Spleen (tissue), 13 donors: ENCODE measurements around the gene CCDC66. TPM values are rescaled to one million over a fixed set of nuclear protein-coding genes. Genes with fewer than 3 reads are reported as not detected.

Source experiments
- DNase-seq: peaks from one replicate; pipeline ENCODE4 v3.0.0-alpha.2; 2020
- H3K27ac ChIP-seq, 8 donors: fragments of 200-600 bp; sonication (generic) in 7 of 8; 1 replicate in 4 of 8; 2 replicates in 4 of 8; pipeline versions ENCODE4 v1.5.0 to v1.8.0; 2016 to 2021; ENCODE audit warnings: inconsistent platforms in 4 of 8, mild to moderate bottlenecking in 4 of 8, moderate library complexity in 1 of 8
- H3K27me3 ChIP-seq, 7 donors: fragments of 200-600 bp; sonication (generic) in 6 of 7; replicated peaks in 1 of 7; 1 replicate in 4 of 7; 2 replicates in 3 of 7; pipeline versions ENCODE4 v1.5.0 to v1.8.0; 2016 to 2021; ENCODE audit warnings: inconsistent platforms in 3 of 7, mild to moderate bottlenecking in 1 of 7
- H3K36me3 ChIP-seq, 6 donors: fragments of 200-600 bp; sonication (generic) in 5 of 6; 1 replicate in 4 of 6; 2 replicates in 2 of 6; pipeline versions ENCODE4 v1.5.0 to v1.8.0; 2016 to 2021; ENCODE audit warnings: inconsistent platforms in 2 of 6
- H3K4me1 ChIP-seq, 6 donors: fragments of 200-600 bp; sonication (generic) in 5 of 6; 1 replicate in 3 of 6; 2 replicates in 3 of 6; pipeline versions ENCODE4 v1.5.0 to v1.8.0; 2016 to 2021; ENCODE audit warnings: inconsistent platforms in 3 of 6
- H3K4me3 ChIP-seq, 8 donors: fragments of 200-600 bp; sonication (generic) in 7 of 8; 1 replicate in 4 of 8; 2 replicates in 4 of 8; pipeline versions ENCODE4 v1.5.0 to v1.8.0; 2016 to 2021; ENCODE audit warnings: inconsistent platforms in 4 of 8, mild to moderate bottlenecking in 4 of 8, moderate library complexity in 2 of 8
- H3K9me3 ChIP-seq, 8 donors: fragments of 200-600 bp; sonication (generic) in 7 of 8; 1 replicate in 4 of 8; 2 replicates in 4 of 8; pipeline versions ENCODE4 v1.5.0 to v1.8.0; 2016 to 2021; ENCODE audit warnings: inconsistent platforms in 4 of 8
- POLR2A ChIP-seq, 3 donors: fragments of 450-650 bp; IDR thresholded peaks; one replicate each; pipeline ENCODE4 v1.5.1; 2017; ENCODE audit warnings: antibody characterized with exemption in 3 of 3, mild to moderate bottlenecking in 1 of 3
- POLR2AphosphoS5 ChIP-seq, 3 donors: sonication (generic); formaldehyde crosslinking; IDR thresholded peaks; one replicate each; pipeline ENCODE4 v1.5.1; 2017; ENCODE audit warnings: antibody characterized with exemption in 3 of 3
- WGBS, 5 donors: extraction: QIAGEN DNeasy Blood & Tissue Kit in 3 of 5; methylation state at CpG; one replicate each; pipeline versions ENCODE4 v1.1.5 to v1.1.7; 2013 to 2018; 5-methylcytosine and 5-hydroxymethylcytosine counted together
- intact Hi-C: fragments of 100-400 bp; cut with DNase I; formaldehyde crosslinking; loops from one replicate; pipeline ENCODE4 v1.15.0; 2023; ENCODE audit warnings: low total_unique reads
- long read RNA-seq, 2 donors: transcript quantifications; one replicate each; lab custom pipeline, GENCODE V29; 2026
- polyA plus RNA-seq, 3 donors: library from polyadenylated mRNA; stranded (reverse); fragments of 200-250 nt; gene quantifications; one replicate each; pipeline ENCODE4 v1.2.1, GENCODE V29; 2013
- total RNA-seq, 7 donors: library from RNA; depleted of rRNA in 3 of 7; stranded (reverse); fragments of >200 nt in 3 of 7; fragmentation: NEBNext Ultra II Directional in 4 of 7; extraction: Animal tissue kit (Norgen Biotek cat#: 25700) in 4 of 7; gene quantifications; one replicate each; pipeline versions ENCODE4 v1.1.0 to v1.2.1, GENCODE V29; 2016 to 2021
- TF ChIP-seq, protein P1 (sequence below), 11 experiments: fragments of 200-600 bp in 7 of 11; fragments of 450-650 bp in 4 of 11; sonication (generic) in 4 of 11; IDR thresholded peaks in 8 of 11; conservative IDR thresholded peaks in 3 of 11; 1 replicate in 7 of 11; 2 replicates in 4 of 11; pipeline versions ENCODE4 v1.4.0 to v1.8.0; 2016 to 2021; ENCODE audit warnings: antibody characterized with exemption in 11 of 11, inconsistent platforms in 4 of 11, mild to moderate bottlenecking in 1 of 11
- donor health status: healthy with polysubstance abuse.
- donor health status: DM: no; HTN: no; CAD: no; lungs with moderate emphysema.
- donor health status: DM: no; HTN: no; CAD: no.
- donor health status: Bipolar disorder and iron deficiency.
- donor health status: healthy.
- donor health status: DM: no; HTN: no; CAD: no.
- donor health status: DM: yes; HTN: yes; CAD: no.

The CCDC66 gene
- total RNA-seq (10 to 100 TPM; 33.6 to 80.2 (median 39.0) TPM), polyA plus RNA-seq (10 to 100 TPM in 2 of 3 donors, 1 to 10 TPM in 1; 8.1 to 12.8 (median 11.6) TPM)
- long read RNA-seq, donor 1, partial matches to known transcripts = 0 of 2 reads
- long read RNA-seq, donor 1, other reads (novel, unspliced or antisense) = 0 of 2 reads
- long read RNA-seq, donor 2 = 0 reads

GRCh38 chr3:56556908-56557830 is at the start of gene CCDC66:
Gene CCDC66 (plus strand): TSS chr3:56557175. CDS start chr3:56557243, 68 bp downstream.
- no peaks in the 10 kb centered on the region for H3K9me3 ChIP-seq
- WGBS, 5 donors = 0 to 1% (median 0%) methylated on average over 35 to 54 of the region's 54 CpGs
- no peaks in the 10 kb centered on the region for H3K27me3 ChIP-seq
- H3K4me3 ChIP-seq = peak within 1 kb of the TSS; percentile 63 to 91 (median 79)
- peak; percentile 42 to 87 (median 86) for TF ChIP-seq POLR2A (IDR thresholded peaks at IDR 0.05)
- peak; percentile 99 for TF ChIP-seq POLR2AphosphoS5 (IDR thresholded peaks at IDR 0.05)
- TF ChIP-seq, protein P1, sequence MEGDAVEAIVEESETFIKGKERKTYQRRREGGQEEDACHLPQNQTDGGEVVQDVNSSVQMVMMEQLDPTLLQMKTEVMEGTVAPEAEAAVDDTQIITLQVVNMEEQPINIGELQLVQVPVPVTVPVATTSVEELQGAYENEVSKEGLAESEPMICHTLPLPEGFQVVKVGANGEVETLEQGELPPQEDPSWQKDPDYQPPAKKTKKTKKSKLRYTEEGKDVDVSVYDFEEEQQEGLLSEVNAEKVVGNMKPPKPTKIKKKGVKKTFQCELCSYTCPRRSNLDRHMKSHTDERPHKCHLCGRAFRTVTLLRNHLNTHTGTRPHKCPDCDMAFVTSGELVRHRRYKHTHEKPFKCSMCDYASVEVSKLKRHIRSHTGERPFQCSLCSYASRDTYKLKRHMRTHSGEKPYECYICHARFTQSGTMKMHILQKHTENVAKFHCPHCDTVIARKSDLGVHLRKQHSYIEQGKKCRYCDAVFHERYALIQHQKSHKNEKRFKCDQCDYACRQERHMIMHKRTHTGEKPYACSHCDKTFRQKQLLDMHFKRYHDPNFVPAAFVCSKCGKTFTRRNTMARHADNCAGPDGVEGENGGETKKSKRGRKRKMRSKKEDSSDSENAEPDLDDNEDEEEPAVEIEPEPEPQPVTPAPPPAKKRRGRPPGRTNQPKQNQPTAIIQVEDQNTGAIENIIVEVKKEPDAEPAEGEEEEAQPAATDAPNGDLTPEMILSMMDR (IDR thresholded peaks at IDR 0.05 in 8 of 11, conservative IDR thresholded peaks at IDR 0.05 in 3 of 11) = peak in 10 of 11 experiments; percentile 22 to 76 (median 64)
- peak; percentile 98 for DNase-seq
- H3K27ac ChIP-seq = peak within 1 kb of the TSS; percentile 80 to 97 (median 88)
- intact Hi-C loops = no loop called here
- H3K4me1 ChIP-seq = peaks cover 14 to 35% (median 24%) of the 10 kb centered on the region in 6 donors
- peaks cover 0 to 35% (median 12%) of the 10 kb centered on the region in 6 donors for H3K36me3 ChIP-seq

- no peak overlapping the region for H3K27ac ChIP-seq
- TF ChIP-seq, protein P1 (IDR thresholded peaks at IDR 0.05 in 8 of 11, conservative IDR thresholded peaks at IDR 0.05 in 3 of 11) = no peak
- TF ChIP-seq POLR2A (IDR thresholded peaks at IDR 0.05) = no peak
- no peak for TF ChIP-seq POLR2AphosphoS5 (IDR thresholded peaks at IDR 0.05)
- DNase-seq = no peak
- H3K27me3 ChIP-seq = peaks cover 0 to 9% (median 0%) of the 10 kb centered on the region in 7 donors
- no peaks in the 10 kb centered on the region for H3K9me3 ChIP-seq
- no peak overlapping the region for H3K4me3 ChIP-seq
- intact Hi-C loops = no loop called here
- no peaks in the 10 kb centered on the region for H3K4me1 ChIP-seq
- no peaks in the 10 kb centered on the region for H3K36me3 ChIP-seq
- 56 to 72% (median 64%) methylated on average over 1 of the region's 1 CpG for WGBS, 5 donors
Measured at GRCh38 chr3:56519641-56520040, 37.3 kb upstream of the CCDC66 start.

DNA sequence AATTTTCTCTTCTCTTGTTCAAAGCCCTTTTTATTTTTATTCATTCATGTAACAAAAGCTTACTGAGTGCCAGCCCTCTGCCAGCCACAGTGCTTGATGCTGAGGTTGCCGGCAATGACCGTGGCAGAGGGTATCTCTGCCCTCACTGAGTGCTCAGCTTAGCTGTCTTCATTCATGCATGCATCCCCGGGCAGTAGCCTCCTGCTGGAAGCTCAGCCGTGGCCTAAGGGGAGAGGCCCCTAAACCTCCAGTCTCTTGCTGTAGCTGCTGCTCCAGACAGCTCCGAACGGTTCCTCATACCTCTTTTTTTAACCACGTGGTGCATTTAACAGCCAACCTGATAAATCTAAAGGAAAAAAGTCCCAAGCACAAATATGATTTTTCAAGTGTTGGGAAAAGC is 34.6 kb upstream of the CCDC66 start:
- intact Hi-C loops = no loop called here
- 55 to 61% (median 60%) methylated on average over 7 of the region's 7 CpGs for WGBS, 5 donors
- H3K27me3 ChIP-seq = peaks cover 0 to 5% (median 0%) of the 10 kb centered on the region in 7 donors

More for the DNA sequence above, 34.6 kb upstream of the CCDC66 start:
- Histone ChIP-seq H3K4me1 (no peaks in the 10 kb centered on the region), H3K4me3 (no peak overlapping the region), H3K36me3 (no peaks in the 10 kb centered on the region), H3K27ac (no peak overlapping the region), H3K9me3 (no peaks in the 10 kb centered on the region)
- no peak for DNase-seq
- TF ChIP-seq, protein P1 (IDR thresholded peaks at IDR 0.05 in 8 of 11, conservative IDR thresholded peaks at IDR 0.05 in 3 of 11) = no peak
- TF ChIP-seq POLR2AphosphoS5 (IDR thresholded peaks at IDR 0.05) = no peak
- TF ChIP-seq POLR2A (IDR thresholded peaks at IDR 0.05) = no peak
